Measurements from ENCODE around the gene CHMP3. TPM values are rescaled to one million over a fixed set of nuclear protein-coding genes. Genes with fewer than 3 reads are reported as not detected.

CHMP3 gene
- total RNA-seq, 1 experiment from 2014 or later = 86.3 TPM

DNA sequence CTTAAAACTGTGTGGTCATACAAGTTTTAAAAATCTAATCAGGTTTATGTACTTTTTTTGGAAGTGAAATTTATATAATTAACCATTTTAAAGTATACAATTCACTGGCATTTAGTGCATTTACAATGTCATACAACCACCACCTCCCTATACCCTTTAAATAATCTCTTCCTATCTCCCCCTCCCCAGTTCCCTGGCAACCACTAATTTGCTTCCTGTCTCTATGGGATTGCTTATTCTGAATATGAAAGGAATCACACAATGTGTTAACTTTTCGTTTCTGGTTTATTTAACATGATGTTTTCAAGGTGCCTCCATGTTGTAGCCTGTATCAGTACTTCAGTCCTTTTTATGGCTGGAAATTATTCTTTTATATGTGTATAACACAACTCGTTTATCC, 19.4 kb downstream of the CHMP3 start:
- H3K27ac ChIP-seq = no peak overlapping the region
- H3K4me3 ChIP-seq = no peak overlapping the region
- H3K4me1 ChIP-seq (replicated peaks) = no peaks in the 10 kb centered on the region
- H3K27me3 ChIP-seq (replicated peaks) = no peaks in the 10 kb centered on the region
- H3K36me3 ChIP-seq = peaks cover 18% of the 10 kb centered on the region; the same call in 1 of the 2 replicates
- DNase-seq (ENCODE audit: low read depth in 1 of 2, low spot score in 2 of 2) = no peak
- 0 out of 2 replicates have a peak, but pooled peaks cover 3% of the 10 kb centered on the region for H3K9me3 ChIP-seq (replicated peaks)

DNA sequence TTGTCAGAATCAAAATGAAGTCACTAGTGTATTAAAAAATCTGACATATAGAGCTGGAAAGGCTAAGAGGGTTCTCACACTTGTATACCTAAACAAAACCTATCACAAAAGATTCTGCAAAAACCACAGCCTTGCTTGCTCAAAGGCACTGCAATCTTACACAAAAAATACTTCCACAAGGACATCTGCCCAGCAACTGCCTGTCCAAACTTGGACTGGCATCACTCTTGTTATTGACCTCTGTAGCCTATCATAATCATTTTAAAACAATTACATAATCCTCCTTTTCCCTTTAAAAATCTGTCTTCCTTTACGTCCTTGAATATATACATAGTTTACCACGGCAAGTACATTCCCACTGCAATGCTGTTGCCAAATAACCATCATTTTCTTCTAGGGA, 19.9 kb downstream of the CHMP3 start:
- peaks cover 16% of the 10 kb centered on the region; the same call in 1 of the 2 replicates for H3K36me3 ChIP-seq
- H3K4me3 ChIP-seq = no peak overlapping the region
- no peaks in the 10 kb centered on the region for H3K27me3 ChIP-seq (replicated peaks)
- no peak for DNase-seq (ENCODE audit: low read depth in 1 of 2, low spot score in 2 of 2)
- no peak overlapping the region for H3K27ac ChIP-seq
- H3K4me1 ChIP-seq (replicated peaks) = no peaks in the 10 kb centered on the region
- 0 out of 2 replicates have a peak, but pooled peaks cover 3% of the 10 kb centered on the region for H3K9me3 ChIP-seq (replicated peaks)

DNA sequence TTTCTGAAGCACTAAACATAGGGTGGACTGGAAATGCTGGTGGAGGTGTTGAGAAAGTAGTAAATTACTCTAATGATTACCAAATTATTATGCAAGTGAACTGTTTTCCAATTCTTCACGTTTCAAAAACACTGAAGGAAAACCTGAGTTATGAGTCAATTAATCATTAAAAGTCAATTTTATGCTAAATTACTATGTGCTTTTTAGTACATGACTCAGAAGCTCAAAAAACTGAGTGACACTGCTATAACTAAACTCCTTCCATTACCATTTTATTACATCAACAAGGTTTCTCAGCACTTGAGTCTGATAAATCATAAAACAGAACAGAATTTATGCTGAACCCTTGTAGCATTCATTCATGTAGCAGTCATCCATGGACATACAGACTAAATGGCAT, 20.4 kb downstream of the CHMP3 start:
- H3K4me1 ChIP-seq (replicated peaks) = no peaks in the 10 kb centered on the region

DNA sequence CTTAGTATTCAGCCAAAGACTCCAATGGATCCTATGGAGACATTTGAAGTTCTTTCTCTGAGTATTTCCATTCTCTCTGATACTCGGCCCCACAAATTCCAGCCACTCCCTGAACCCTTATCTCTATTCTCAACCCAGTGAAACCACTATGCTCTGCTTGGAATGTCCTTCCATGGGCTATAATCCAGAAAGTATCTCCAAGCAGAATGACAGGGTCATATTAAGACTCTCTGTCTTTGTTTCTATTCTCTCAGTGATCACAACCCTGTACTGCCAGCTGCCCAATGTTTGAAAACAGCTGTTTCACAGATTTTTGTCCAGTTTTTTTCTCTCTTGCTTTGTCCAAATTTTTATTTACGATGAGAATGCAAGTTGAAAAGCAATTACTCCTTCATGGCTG, 21.9 kb downstream of the CHMP3 start:
- no peak overlapping the region for H3K4me3 ChIP-seq
- DNase-seq (ENCODE audit: low read depth in 1 of 2, low spot score in 2 of 2) = no peak
- H3K4me1 ChIP-seq (replicated peaks) = no peaks in the 10 kb centered on the region
- H3K36me3 ChIP-seq = 0 out of 2 replicates have a peak, but pooled peaks cover 8% of the 10 kb centered on the region
- H3K27ac ChIP-seq = no peak overlapping the region
- no peaks in the 10 kb centered on the region for H3K9me3 ChIP-seq (replicated peaks)
- no peaks in the 10 kb centered on the region for H3K27me3 ChIP-seq (replicated peaks)

More for the DNA sequence above, 20.4 kb downstream of the CHMP3 start:
- Histone ChIP-seq H3K9me3 (replicated peaks) (0 out of 2 replicates have a peak, but pooled peaks cover 3% of the 10 kb centered on the region), H3K36me3 (peaks cover 21% of the 10 kb centered on the region; the same call in 1 of the 2 replicates), H3K27ac (no peak overlapping the region), H3K27me3 (replicated peaks) (no peaks in the 10 kb centered on the region), H3K4me3 (no peak overlapping the region)
- DNase-seq (ENCODE audit: low read depth in 1 of 2, low spot score in 2 of 2) = no peak

DNA sequence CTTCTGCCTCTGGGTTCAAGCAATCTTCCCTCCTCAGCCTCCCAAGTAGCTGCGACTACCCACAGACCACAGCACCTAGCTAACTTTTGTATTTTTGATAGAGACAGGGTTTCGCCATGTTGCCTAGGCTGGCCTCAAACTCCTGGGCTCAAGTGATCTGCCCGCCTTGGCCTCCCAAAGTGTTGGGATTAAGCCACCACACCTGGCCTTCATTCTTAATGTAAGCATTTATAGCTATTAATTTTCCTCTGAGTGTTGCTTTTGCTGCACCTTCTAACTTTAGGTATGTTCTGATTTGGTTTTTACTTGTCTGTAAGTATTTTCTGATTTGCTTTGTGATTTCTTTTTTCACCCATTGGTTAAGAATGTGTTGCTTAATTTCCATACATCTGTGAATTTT, 29.7 kb downstream of the CHMP3 start:
- no peaks in the 10 kb centered on the region; the same call in 1 of the 2 replicates for H3K9me3 ChIP-seq (replicated peaks)
- H3K27me3 ChIP-seq (replicated peaks) = no peaks in the 10 kb centered on the region
- peaks cover 16% of the 10 kb centered on the region; the same call in 1 of the 2 replicates for H3K36me3 ChIP-seq
- DNase-seq (ENCODE audit: low read depth in 1 of 2, low spot score in 2 of 2) = no peak
- H3K4me1 ChIP-seq (replicated peaks) = no peaks in the 10 kb centered on the region
- H3K4me3 ChIP-seq = no peak overlapping the region
- H3K27ac ChIP-seq = no peak overlapping the region

DNA sequence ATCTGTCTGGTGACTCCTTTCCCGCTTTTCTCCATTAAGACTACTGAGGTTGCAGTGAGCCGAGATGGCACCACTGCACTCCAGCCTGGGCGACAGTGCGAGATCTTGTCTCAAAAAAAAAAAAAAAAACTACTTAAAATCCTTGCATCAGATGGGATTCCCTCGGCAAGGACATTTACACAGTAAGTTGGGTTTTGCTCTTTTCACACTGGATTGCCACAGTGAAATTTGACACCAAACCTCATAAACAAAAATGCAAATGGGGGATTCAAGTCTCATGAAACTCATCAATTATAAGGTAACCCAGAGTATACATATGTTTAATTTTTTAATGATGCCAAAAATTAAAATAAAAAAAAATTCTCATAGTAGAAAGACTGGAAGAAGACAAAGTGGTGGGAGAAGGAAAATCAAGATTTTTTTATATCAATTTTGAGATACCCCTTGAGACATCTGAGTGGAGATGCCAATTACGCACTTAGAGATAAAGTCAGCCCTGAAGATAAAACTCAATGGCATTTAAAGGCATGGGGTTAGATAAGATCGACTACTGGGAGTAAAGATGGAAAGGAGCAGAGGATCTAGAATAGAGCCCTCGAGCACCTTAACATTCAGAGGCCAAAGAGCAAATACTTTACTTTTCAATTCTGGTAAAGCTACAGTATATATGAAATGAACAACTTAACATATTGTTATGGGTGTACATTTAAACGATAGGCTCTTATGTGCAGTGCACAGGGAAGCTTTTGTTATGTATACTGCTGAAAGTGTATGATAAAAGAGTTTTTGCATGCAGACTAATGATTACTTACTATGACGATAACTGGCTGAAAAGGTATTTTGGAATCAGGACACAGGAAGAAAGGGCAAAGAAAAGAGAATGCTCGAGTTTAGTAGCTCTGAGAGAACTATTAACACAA, 37.6 kb downstream of the CHMP3 start:
- H3K36me3 ChIP-seq = peaks cover 17% of the 10 kb centered on the region
- no peak overlapping the region for H3K4me3 ChIP-seq
- H3K9me3 ChIP-seq (replicated peaks) = peaks cover under 1% of the 10 kb centered on the region
- DNase-seq (ENCODE audit: low read depth in 1 of 2, low spot score in 2 of 2) = no peak
- no peaks in the 10 kb centered on the region for H3K27me3 ChIP-seq (replicated peaks)
- no peak overlapping the region for H3K27ac ChIP-seq
- no peaks in the 10 kb centered on the region for H3K4me1 ChIP-seq (replicated peaks)

DNA sequence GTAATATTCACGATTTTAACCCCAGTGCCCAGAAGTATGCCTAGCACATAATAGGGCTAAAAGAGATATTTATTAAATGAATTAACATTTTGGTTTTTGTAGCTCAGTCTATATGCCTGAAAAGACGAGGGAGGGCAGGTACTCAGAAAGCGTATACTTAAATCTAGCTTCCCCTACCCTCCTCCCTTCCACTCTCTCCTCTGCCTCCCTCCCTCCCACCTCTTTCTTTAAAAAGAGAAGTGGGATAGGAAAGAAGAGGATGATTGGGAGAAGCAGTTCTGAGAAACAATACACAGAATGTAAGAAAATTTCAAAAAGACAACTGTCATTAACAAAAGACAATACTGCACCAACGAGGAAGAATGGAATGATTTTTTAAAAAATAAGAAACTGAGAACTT, 39.8 kb downstream of the CHMP3 start:
- H3K27ac ChIP-seq = no peak overlapping the region
- H3K4me1 ChIP-seq (replicated peaks) = no peaks in the 10 kb centered on the region
- peaks cover 19% of the 10 kb centered on the region for H3K36me3 ChIP-seq
- DNase-seq (ENCODE audit: low read depth in 1 of 2, low spot score in 2 of 2) = no peak
- H3K4me3 ChIP-seq = no peak overlapping the region
- peaks cover 7% of the 10 kb centered on the region for H3K9me3 ChIP-seq (replicated peaks)
- no peaks in the 10 kb centered on the region for H3K27me3 ChIP-seq (replicated peaks)

DNA sequence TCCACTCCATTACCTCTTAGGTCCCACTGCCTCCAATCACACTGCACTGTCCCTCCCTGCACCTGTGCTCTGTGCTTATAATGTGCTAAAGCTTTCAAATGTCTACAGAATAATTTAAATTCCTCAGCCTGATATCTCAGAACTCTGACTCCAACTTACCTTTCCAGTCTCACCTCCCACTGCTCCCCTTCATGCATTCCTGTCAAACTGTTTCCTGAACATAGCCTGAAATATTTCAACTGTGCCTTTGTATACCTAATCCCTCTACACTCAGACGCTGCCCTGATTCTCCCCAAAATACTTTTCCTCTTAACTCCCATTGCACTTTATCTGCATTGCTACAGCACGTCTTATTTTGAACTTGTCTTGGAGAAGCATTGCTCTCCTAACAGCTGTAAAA, 40.5 kb downstream of the CHMP3 start:
- Histone ChIP-seq H3K9me3 (replicated peaks) (peaks cover 7% of the 10 kb centered on the region), H3K36me3 (peaks cover 19% of the 10 kb centered on the region), H3K27me3 (replicated peaks) (no peaks in the 10 kb centered on the region), H3K4me1 (replicated peaks) (no peaks in the 10 kb centered on the region), H3K4me3 (no peak overlapping the region), H3K27ac (no peak overlapping the region)
- DNase-seq (ENCODE audit: low read depth in 1 of 2, low spot score in 2 of 2) = no peak

DNA sequence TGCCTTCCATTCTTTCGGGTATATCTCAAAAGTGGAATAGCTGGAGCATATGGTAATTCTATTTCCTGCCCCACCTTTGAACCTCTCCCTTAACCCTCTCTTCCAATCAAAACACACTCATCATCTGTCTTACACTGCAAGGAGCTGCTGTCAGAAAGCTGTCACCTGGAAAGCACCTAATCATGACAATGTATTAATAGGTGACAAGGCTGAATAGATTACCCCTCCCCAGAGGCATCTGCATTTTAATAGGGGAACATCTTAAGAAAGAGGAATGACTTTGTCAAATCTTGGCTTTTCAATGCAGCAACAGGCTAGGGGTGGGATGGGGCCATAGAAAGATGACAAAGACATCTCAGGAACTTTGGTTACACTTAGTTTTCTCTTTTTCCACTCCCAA, 41.3 kb downstream of the CHMP3 start:
- Histone ChIP-seq H3K27ac (no peak overlapping the region), H3K9me3 (replicated peaks) (peaks cover 7% of the 10 kb centered on the region), H3K4me3 (no peak overlapping the region), H3K4me1 (replicated peaks) (no peaks in the 10 kb centered on the region), H3K36me3 (peaks cover 14% of the 10 kb centered on the region), H3K27me3 (replicated peaks) (no peaks in the 10 kb centered on the region)
- no peak for DNase-seq (ENCODE audit: low read depth in 1 of 2, low spot score in 2 of 2)

DNA sequence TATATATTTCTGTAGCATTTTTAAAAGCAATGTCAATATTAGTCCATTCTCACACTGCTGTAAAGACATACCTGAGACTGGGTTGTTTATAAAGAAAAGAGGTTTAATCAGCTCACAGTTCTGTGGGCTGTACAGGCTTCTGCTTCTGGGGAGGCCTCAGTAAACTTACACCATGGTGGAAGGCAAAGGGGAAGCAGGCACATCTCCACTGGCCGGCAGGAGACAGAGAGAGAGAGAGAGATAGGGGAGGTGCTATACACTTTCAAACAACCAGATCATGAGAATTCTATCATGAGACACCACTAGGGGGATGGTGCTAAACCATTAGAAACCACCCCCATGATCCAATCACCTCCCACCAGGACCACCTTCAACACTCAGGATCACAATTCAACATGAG, 43.1 kb downstream of the CHMP3 start:
- no peak overlapping the region for H3K27ac ChIP-seq
- H3K4me1 ChIP-seq (replicated peaks) = no peaks in the 10 kb centered on the region
- peaks cover 11% of the 10 kb centered on the region for H3K36me3 ChIP-seq
- no peak for DNase-seq (ENCODE audit: low read depth in 1 of 2, low spot score in 2 of 2)
- no peak overlapping the region for H3K4me3 ChIP-seq
- peaks cover 7% of the 10 kb centered on the region for H3K9me3 ChIP-seq (replicated peaks)
- no peaks in the 10 kb centered on the region for H3K27me3 ChIP-seq (replicated peaks)

DNA sequence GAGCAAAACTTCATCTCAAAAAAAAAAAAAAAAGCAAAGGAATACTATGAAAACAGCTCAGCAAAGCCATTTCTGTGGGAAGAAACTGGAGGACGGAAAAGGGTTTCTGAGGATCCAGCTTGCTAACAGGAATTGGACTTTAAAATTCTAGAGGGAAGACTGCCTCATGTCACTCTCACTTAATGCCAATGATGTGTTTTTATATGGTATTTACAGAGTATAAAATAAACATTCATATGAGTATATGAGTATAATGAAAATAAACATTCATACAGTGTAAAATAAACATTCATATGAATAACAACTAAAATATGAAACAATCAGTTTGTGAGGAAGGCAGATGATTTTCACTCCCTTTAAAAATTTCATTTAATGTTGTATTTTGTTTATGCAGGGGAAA, 43.9 kb downstream of the CHMP3 start:
- H3K4me3 ChIP-seq = no peak overlapping the region
- H3K4me1 ChIP-seq (replicated peaks) = no peaks in the 10 kb centered on the region
- peaks cover 7% of the 10 kb centered on the region for H3K9me3 ChIP-seq (replicated peaks)
- H3K36me3 ChIP-seq = peaks cover 11% of the 10 kb centered on the region
- DNase-seq (ENCODE audit: low read depth in 1 of 2, low spot score in 2 of 2) = no peak
- H3K27me3 ChIP-seq (replicated peaks) = no peaks in the 10 kb centered on the region
- H3K27ac ChIP-seq = no peak overlapping the region

DNA sequence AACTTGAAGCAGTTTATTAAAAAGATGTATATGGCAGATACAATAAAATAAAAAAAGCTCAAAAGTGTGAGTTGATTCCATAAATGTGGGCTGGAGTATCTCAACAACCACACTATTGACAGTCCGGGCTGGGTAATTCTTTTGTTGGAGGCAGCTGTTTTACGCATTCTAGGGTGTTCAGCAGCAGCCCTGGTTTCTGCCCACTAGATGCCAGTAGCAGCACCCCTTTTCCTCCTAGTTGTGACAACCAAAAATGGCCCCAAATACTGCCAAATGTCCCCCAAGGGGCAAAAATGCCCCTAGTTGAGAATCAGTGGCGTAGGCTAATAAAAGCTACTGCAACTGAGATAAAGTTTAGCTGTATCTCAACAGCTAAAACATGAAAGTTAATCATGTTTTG, 44.8 kb downstream of the CHMP3 start:
- DNase-seq (ENCODE audit: low read depth in 1 of 2, low spot score in 2 of 2) = no peak

DNA sequence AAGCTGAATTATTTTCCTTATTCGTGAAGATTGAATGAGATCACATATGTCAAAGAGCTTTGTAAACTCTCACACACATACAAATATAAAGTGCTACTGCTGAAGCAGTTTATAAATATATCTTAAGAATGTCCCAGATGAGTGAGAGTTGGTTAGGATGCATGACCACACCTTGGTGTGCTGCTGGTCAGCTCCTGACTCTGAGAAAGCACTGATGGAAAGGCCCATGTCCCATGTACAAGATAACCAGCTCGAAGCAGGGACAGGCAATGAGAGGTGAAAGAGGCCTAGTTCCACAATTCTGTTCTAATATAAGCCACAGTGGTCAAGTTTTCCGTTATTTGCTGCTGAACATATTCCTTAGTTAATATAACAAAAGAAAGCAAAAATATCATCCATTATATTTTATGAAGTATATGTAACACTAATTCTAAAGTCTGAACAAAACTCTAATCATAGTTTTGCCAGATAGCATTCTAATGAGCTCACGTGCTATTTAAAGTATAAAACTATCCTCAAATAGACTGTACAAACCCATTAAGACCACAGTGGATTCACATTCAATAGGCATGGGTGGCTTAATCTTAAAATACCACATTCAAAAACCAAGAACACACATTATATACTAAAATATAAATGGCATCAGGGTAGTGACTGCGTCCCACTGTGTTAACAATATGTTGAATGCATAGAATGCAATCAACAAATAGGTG, 49.1 kb downstream of the CHMP3 start:
- Histone ChIP-seq H3K27ac (no peak overlapping the region), H3K36me3 (peaks cover 14% of the 10 kb centered on the region), H3K4me3 (no peak overlapping the region), H3K4me1 (replicated peaks) (no peaks in the 10 kb centered on the region), H3K9me3 (replicated peaks) (no peaks in the 10 kb centered on the region), H3K27me3 (replicated peaks) (no peaks in the 10 kb centered on the region)
- DNase-seq (ENCODE audit: low read depth in 1 of 2, low spot score in 2 of 2) = no peak

More for the DNA sequence above, 44.8 kb downstream of the CHMP3 start:
- Histone ChIP-seq H3K36me3 (peaks cover 11% of the 10 kb centered on the region), H3K27ac (no peak overlapping the region), H3K4me1 (replicated peaks) (no peaks in the 10 kb centered on the region), H3K9me3 (replicated peaks) (peaks cover 7% of the 10 kb centered on the region), H3K4me3 (no peak overlapping the region), H3K27me3 (replicated peaks) (no peaks in the 10 kb centered on the region)

DNA sequence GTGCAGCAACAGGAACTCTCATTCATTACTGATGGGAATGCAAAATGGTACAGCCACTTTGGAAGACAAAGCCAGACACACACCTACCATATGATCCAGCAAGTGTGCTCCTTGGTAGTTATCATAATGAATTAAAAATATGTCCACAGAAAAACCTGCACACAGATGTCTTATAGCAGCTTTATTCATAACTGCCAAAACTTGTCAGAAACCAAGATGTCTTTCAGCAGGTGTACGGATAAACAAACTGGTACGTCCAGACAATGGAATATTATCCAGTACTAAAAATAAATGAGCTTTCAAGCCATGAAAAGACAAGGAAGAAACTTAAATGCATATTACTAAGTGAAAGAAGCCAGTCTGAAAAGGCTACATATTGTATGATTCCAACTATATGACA, 50.4 kb downstream of the CHMP3 start:
- Histone ChIP-seq H3K4me1 (replicated peaks) (no peaks in the 10 kb centered on the region), H3K4me3 (no peak overlapping the region), H3K27ac (no peak overlapping the region), H3K9me3 (replicated peaks) (no peaks in the 10 kb centered on the region), H3K27me3 (replicated peaks) (no peaks in the 10 kb centered on the region), H3K36me3 (peaks cover 24% of the 10 kb centered on the region)
- no peak for DNase-seq (ENCODE audit: low read depth in 1 of 2, low spot score in 2 of 2)
